ENCODE measurements around the gene LHX5.

Gene LHX5

DNA sequence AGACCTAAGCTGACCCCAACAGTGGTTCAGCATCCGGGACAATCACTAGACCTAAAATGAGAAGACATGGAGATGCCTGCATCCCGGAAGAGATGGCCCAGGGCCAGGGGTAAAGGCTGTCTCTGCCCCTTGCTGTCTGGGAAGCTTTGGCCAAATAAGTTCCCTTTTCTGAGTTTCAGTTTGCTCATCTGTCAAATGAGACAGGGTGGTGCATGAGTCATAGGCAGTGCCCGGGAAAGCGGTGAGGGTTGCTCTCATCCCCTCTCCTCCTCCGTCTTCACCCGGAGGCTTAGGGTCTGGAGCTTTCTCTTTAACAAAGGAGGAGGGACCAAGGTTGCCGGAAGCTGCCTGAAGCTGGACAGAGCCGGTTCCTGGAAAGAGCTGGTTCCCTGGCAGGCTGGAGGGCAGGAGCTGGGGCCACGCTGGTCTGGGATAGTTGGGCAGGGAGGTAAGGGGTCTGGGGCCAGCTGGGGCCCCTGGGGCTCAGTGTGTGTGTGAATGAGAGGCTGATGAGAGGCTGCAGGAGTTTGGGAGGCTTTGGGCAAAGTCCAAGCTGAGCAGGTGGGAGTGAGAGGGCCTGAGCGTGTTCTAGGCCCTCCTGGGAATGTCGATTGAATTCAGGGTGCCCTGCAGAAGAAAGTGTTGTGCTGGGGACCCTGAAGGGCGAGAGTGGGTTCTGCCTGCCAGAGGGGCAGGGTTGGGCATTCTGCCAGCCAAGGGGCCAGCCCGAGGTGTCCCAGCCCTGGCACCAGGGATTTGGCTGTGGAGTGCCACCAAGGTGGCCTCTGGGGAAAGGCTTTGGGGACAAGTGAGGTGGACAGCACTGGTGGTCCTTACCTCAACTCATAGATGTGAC is 49.4 kb downstream of the LHX5 start, which contains the start of gene SDSL:
SDSL (plus strand) TSS at position 351 of the 856 bp plus-strand sequence. CDS start 5,603 bp downstream, outside the sequence.
- no peaks in the 10 kb centered on the region for H3K27me3 ChIP-seq (ENCODE audit: insufficient read depth, low read length)
- H3K36me3 ChIP-seq (ENCODE audit: insufficient read depth, low read length) = no peaks in the 10 kb centered on the region
- WGBS = 48% methylated on average over 12 of the region's 13 CpGs
- peak within 1 kb of the TSS; percentile 84 for H3K9ac ChIP-seq (ENCODE audit: low read depth, low read length)
- peak within 1 kb of the TSS; percentile 48 for H3K4me3 ChIP-seq (ENCODE audit: low read length)
- H3K9me3 ChIP-seq (ENCODE audit: insufficient read depth, low read depth, low read length) = no peaks in the 10 kb centered on the region
- H3K27ac ChIP-seq (ENCODE audit: low read depth, low read length) = peak within 1 kb of the TSS; percentile 17
- peaks cover 8% of the 10 kb centered on the region; the same call in 1 of the 2 replicates for H3K4me1 ChIP-seq (ENCODE audit: insufficient read depth, low read length)

DNA sequence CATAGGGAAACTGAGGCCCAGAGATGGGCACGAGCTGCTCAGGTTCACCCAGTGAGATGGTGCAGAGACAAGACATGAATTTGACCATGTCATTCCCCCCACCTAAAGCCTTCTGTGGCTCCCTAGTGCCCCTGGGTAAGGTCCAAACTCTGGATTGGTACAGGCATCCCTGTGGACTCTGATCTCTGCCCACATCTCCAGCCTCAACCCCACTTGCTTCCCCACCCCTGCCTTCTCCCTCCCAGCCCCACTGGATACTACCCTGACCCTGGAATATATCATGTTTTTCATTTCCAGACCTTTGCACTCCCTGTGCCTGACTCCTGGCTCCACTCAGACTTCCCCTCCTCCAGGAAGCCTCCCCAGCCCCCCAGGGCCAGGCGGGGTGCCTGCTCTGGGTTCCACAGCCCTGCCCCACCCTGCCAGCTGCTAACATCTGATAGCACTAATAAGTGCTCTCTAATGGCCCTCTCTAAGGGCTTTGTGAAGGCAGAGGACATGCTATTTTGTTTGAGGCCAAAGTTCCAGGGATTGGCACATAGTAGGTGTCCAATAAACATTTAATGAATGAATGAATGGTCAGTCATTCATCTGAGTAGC is 50.6 kb downstream of the LHX5 start:
- Histone ChIP-seq H3K36me3 (ENCODE audit: insufficient read depth, low read length) (no peaks in the 10 kb centered on the region), H3K27me3 (ENCODE audit: insufficient read depth, low read length) (no peaks in the 10 kb centered on the region), H3K4me1 (ENCODE audit: insufficient read depth, low read length) (peaks cover 8% of the 10 kb centered on the region; the same call in 1 of the 2 replicates), H3K9ac (ENCODE audit: low read depth, low read length) (no peak overlapping the region), H3K9me3 (ENCODE audit: insufficient read depth, low read depth, low read length) (no peaks in the 10 kb centered on the region), H3K27ac (ENCODE audit: low read depth, low read length) (no peak overlapping the region), H3K4me3 (ENCODE audit: low read length) (no peak overlapping the region)
- WGBS = 85% methylated on average over 2 of the region's 2 CpGs

DNA sequence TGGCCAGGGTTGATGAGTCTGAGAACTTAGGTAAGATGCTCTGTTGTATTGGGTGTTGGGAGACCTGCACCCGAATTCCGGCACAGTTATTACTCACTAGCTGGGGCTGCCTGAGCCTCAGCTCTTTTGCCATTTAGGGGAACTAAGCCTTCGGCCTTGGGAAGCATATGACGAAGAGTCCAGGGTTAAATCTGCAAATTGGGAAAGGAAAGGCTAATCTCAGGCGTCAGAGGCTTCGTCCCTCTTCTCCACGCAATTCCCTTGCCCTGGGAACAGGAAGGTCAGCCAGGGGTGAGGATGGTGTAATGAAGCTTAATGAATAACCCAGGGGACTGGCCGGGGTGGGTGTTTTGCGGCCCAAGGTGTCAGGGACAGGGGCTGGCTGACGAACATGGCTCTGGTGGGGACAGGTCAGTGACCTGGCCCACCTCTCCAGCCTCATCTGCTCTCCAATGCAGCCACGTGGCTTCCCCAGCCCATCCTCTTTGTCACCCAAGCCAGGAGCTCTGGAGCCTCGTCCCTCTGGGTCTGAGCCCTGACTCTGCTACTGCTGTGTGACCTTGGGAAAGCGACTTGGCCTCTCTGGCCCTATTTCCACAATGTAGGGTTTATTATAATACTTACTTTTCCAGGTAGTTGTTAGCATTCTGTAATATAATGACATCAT is 53.3 kb downstream of the LHX5 start:
- H3K27me3 ChIP-seq (ENCODE audit: insufficient read depth, low read length) = no peaks in the 10 kb centered on the region
- H3K27ac ChIP-seq (ENCODE audit: low read depth, low read length) = no peak overlapping the region
- H3K9me3 ChIP-seq (ENCODE audit: insufficient read depth, low read depth, low read length) = no peaks in the 10 kb centered on the region
- peaks cover 8% of the 10 kb centered on the region; the same call in 1 of the 2 replicates for H3K4me1 ChIP-seq (ENCODE audit: insufficient read depth, low read length)
- 83% methylated on average over 13 of the region's 13 CpGs for WGBS
- no peaks in the 10 kb centered on the region for H3K36me3 ChIP-seq (ENCODE audit: insufficient read depth, low read length)
- no peak overlapping the region for H3K9ac ChIP-seq (ENCODE audit: low read depth, low read length)
- no peak overlapping the region for H3K4me3 ChIP-seq (ENCODE audit: low read length)

GRCh38 chr12:113416091-113416754 is 55.4 kb downstream of the LHX5 start:
- Histone ChIP-seq H3K36me3 (ENCODE audit: insufficient read depth, low read length) (no peaks in the 10 kb centered on the region), H3K27me3 (ENCODE audit: insufficient read depth, low read length) (no peaks in the 10 kb centered on the region), H3K27ac (ENCODE audit: low read depth, low read length) (no peak overlapping the region), H3K4me1 (ENCODE audit: insufficient read depth, low read length) (no peaks in the 10 kb centered on the region), H3K9ac (ENCODE audit: low read depth, low read length) (no peak overlapping the region), H3K9me3 (ENCODE audit: insufficient read depth, low read depth, low read length) (no peaks in the 10 kb centered on the region), H3K4me3 (ENCODE audit: low read length) (no peak overlapping the region)
- 80% methylated on average over 6 of the region's 6 CpGs for WGBS

DNA sequence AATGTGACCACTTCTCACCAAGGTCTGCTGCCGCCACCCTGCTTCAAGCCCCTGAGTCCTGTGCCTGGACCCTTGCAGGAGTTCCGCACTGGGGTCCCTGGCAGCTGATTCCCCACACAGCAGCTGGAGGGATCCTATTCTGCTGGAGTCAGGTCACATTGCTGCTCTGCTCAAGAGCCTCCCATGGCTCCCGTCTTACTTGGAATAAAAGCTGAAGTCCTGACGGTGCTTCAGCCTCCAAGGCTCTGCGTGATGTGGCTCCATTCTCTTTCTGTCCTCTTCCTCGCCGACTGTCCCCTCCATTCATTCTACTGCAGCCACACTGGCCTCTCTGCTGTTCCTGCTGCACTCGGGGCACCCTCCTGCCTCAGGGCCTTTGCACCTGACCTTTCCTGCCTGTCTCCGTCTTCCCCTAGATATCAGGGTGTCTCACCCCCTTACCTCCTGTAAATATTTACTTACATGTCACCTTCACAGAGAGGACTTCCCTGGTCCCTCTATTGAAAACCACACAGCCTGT is 57.1 kb downstream of the LHX5 start:
- Histone ChIP-seq H3K9me3 (ENCODE audit: insufficient read depth, low read depth, low read length) (no peaks in the 10 kb centered on the region), H3K4me3 (ENCODE audit: low read length) (no peak overlapping the region), H3K9ac (ENCODE audit: low read depth, low read length) (no peak overlapping the region), H3K36me3 (ENCODE audit: insufficient read depth, low read length) (no peaks in the 10 kb centered on the region), H3K27me3 (ENCODE audit: insufficient read depth, low read length) (no peaks in the 10 kb centered on the region), H3K4me1 (ENCODE audit: insufficient read depth, low read length) (no peaks in the 10 kb centered on the region), H3K27ac (ENCODE audit: low read depth, low read length) (no peak overlapping the region)
- 90% methylated on average over 9 of the region's 9 CpGs for WGBS

DNA sequence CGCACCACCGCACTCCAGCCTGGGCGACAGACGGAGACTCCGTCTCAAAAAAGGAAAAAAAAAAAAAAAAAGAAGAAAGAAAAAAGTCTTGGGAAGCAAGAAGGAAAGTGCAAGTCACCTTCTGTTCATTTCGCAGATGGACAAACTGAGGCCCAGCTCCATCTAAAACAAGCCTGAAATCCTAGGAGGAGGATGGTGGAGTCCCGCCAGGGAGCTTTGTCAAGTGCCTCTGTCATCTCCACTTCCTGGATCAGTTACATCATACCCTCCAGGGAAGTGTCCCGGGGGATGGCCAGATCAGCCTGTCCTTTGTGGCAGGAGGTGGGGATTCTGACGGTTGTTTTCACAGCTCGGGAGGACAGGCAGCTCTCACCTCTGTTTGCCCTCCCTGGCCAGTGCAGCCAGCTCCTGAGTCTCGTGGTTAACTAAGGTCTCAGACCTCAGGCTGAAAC is 58.2 kb downstream of the LHX5 start:
- H3K27ac ChIP-seq (ENCODE audit: low read depth, low read length) = no peak overlapping the region
- H3K9me3 ChIP-seq (ENCODE audit: insufficient read depth, low read depth, low read length) = no peaks in the 10 kb centered on the region
- H3K27me3 ChIP-seq (ENCODE audit: insufficient read depth, low read length) = no peaks in the 10 kb centered on the region
- H3K36me3 ChIP-seq (ENCODE audit: insufficient read depth, low read length) = no peaks in the 10 kb centered on the region
- 73% methylated on average over 11 of the region's 11 CpGs for WGBS
- H3K4me3 ChIP-seq (ENCODE audit: low read length) = no peak overlapping the region
- H3K4me1 ChIP-seq (ENCODE audit: insufficient read depth, low read length) = no peaks in the 10 kb centered on the region
- H3K9ac ChIP-seq (ENCODE audit: low read depth, low read length) = no peak overlapping the region

All from HUES64 (cell line).